ENCODE measurements around the gene AUTS2.

AUTS2 gene

GRCh38 chr7:69858471-69858870 is 260.2 kb downstream of the AUTS2 start:
- no peak overlapping the region for H3K27ac Mint-ChIP-seq
- no peaks in the 10 kb centered on the region for H3K36me3 Mint-ChIP-seq
- no peaks in the 10 kb centered on the region for H3K9me3 Mint-ChIP-seq (ENCODE audit: low read depth)
- peaks cover 6% of the 10 kb centered on the region for H3K27me3 Mint-ChIP-seq
- no peak overlapping the region for H3K4me3 Mint-ChIP-seq
- H3K4me1 Mint-ChIP-seq (ENCODE audit: low read depth) = no peaks in the 10 kb centered on the region

GRCh38 chr7:69859342-69859741 is 261.1 kb downstream of the AUTS2 start:
- Mint-ChIP-seq H3K27me3 (peaks cover 6% of the 10 kb centered on the region), H3K27ac (no peak overlapping the region), H3K4me1 (ENCODE audit: low read depth) (no peaks in the 10 kb centered on the region), H3K9me3 (ENCODE audit: low read depth) (no peaks in the 10 kb centered on the region), H3K36me3 (no peaks in the 10 kb centered on the region), H3K4me3 (no peak overlapping the region)

- Mint-ChIP-seq H3K27me3 (peaks cover 6% of the 10 kb centered on the region), H3K27ac (no peak overlapping the region), H3K4me3 (no peak overlapping the region), H3K36me3 (no peaks in the 10 kb centered on the region), H3K9me3 (ENCODE audit: low read depth) (no peaks in the 10 kb centered on the region), H3K4me1 (ENCODE audit: low read depth) (no peaks in the 10 kb centered on the region)
Measured at GRCh38 chr7:69860486-69860885, 262.2 kb downstream of the AUTS2 start.

GRCh38 chr7:69860941-69861622 is 262.8 kb downstream of the AUTS2 start:
- Mint-ChIP-seq H3K36me3 (no peaks in the 10 kb centered on the region), H3K4me3 (no peak overlapping the region), H3K4me1 (ENCODE audit: low read depth) (no peaks in the 10 kb centered on the region), H3K9me3 (ENCODE audit: low read depth) (no peaks in the 10 kb centered on the region), H3K27me3 (peaks cover 6% of the 10 kb centered on the region), H3K27ac (no peak overlapping the region)

- H3K9me3 Mint-ChIP-seq (ENCODE audit: low read depth) = no peaks in the 10 kb centered on the region
- no peaks in the 10 kb centered on the region for H3K4me1 Mint-ChIP-seq (ENCODE audit: low read depth)
- H3K36me3 Mint-ChIP-seq = no peaks in the 10 kb centered on the region
- no peak overlapping the region for H3K27ac Mint-ChIP-seq
- no peaks in the 10 kb centered on the region for H3K27me3 Mint-ChIP-seq
- no peak overlapping the region for H3K4me3 Mint-ChIP-seq
Measured at GRCh38 chr7:69862413-69863064, 264.3 kb downstream of the AUTS2 start.

GRCh38 chr7:69864274-69864673 is 266.0 kb downstream of the AUTS2 start:
- Mint-ChIP-seq H3K4me3 (no peak overlapping the region), H3K9me3 (ENCODE audit: low read depth) (no peaks in the 10 kb centered on the region), H3K4me1 (ENCODE audit: low read depth) (no peaks in the 10 kb centered on the region), H3K27me3 (no peaks in the 10 kb centered on the region), H3K36me3 (no peaks in the 10 kb centered on the region), H3K27ac (no peak overlapping the region)

- Mint-ChIP-seq H3K9me3 (ENCODE audit: low read depth) (no peaks in the 10 kb centered on the region), H3K27me3 (no peaks in the 10 kb centered on the region), H3K4me1 (ENCODE audit: low read depth) (no peaks in the 10 kb centered on the region), H3K4me3 (no peak overlapping the region), H3K36me3 (no peaks in the 10 kb centered on the region), H3K27ac (no peak overlapping the region)
Measured at GRCh38 chr7:69864822-69865221, 266.5 kb downstream of the AUTS2 start.

GRCh38 chr7:69868921-69869320 is 270.6 kb downstream of the AUTS2 start:
- Mint-ChIP-seq H3K4me1 (ENCODE audit: low read depth) (no peaks in the 10 kb centered on the region), H3K4me3 (no peak overlapping the region), H3K9me3 (ENCODE audit: low read depth) (no peaks in the 10 kb centered on the region), H3K27ac (no peak overlapping the region), H3K36me3 (no peaks in the 10 kb centered on the region), H3K27me3 (peaks cover 1% of the 10 kb centered on the region)

- no peaks in the 10 kb centered on the region for H3K36me3 Mint-ChIP-seq
- H3K9me3 Mint-ChIP-seq (ENCODE audit: low read depth) = no peaks in the 10 kb centered on the region
- no peaks in the 10 kb centered on the region for H3K4me1 Mint-ChIP-seq (ENCODE audit: low read depth)
Measured at GRCh38 chr7:69871213-69871885, 273.1 kb downstream of the AUTS2 start.

GRCh38 chr7:69871886-69872569 is 273.8 kb downstream of the AUTS2 start:
- H3K4me1 Mint-ChIP-seq (ENCODE audit: low read depth) = no peaks in the 10 kb centered on the region
- H3K27ac Mint-ChIP-seq = no peak overlapping the region
- H3K9me3 Mint-ChIP-seq (ENCODE audit: low read depth) = no peaks in the 10 kb centered on the region
- H3K4me3 Mint-ChIP-seq = no peak overlapping the region
- H3K27me3 Mint-ChIP-seq = peaks cover 1% of the 10 kb centered on the region
- H3K36me3 Mint-ChIP-seq = no peaks in the 10 kb centered on the region

More at GRCh38 chr7:69871213-69871885, 273.1 kb downstream of the AUTS2 start:
- Mint-ChIP-seq H3K27me3 (peaks cover 1% of the 10 kb centered on the region), H3K4me3 (no peak overlapping the region), H3K27ac (no peak overlapping the region)

- Mint-ChIP-seq H3K36me3 (no peaks in the 10 kb centered on the region), H3K27me3 (peaks cover 1% of the 10 kb centered on the region), H3K4me3 (no peak overlapping the region), H3K9me3 (ENCODE audit: low read depth) (no peaks in the 10 kb centered on the region), H3K27ac (no peak overlapping the region), H3K4me1 (ENCODE audit: low read depth) (no peaks in the 10 kb centered on the region)
Measured at GRCh38 chr7:69873512-69873911, 275.2 kb downstream of the AUTS2 start.

- Mint-ChIP-seq H3K36me3 (no peaks in the 10 kb centered on the region), H3K9me3 (ENCODE audit: low read depth) (no peaks in the 10 kb centered on the region), H3K27ac (no peak overlapping the region), H3K4me1 (ENCODE audit: low read depth) (no peaks in the 10 kb centered on the region), H3K4me3 (no peak overlapping the region), H3K27me3 (peaks cover 3% of the 10 kb centered on the region)
Measured at GRCh38 chr7:69878015-69878414, 279.7 kb downstream of the AUTS2 start.

GRCh38 chr7:69878591-69878990 is 280.3 kb downstream of the AUTS2 start:
- H3K9me3 Mint-ChIP-seq (ENCODE audit: low read depth) = no peaks in the 10 kb centered on the region
- no peaks in the 10 kb centered on the region for H3K4me1 Mint-ChIP-seq (ENCODE audit: low read depth)
- peaks cover 3% of the 10 kb centered on the region for H3K27me3 Mint-ChIP-seq
- no peaks in the 10 kb centered on the region for H3K36me3 Mint-ChIP-seq
- no peak overlapping the region for H3K4me3 Mint-ChIP-seq
- no peak overlapping the region for H3K27ac Mint-ChIP-seq

GRCh38 chr7:69879989-69880388 is 281.7 kb downstream of the AUTS2 start:
- Mint-ChIP-seq H3K4me3 (no peak overlapping the region), H3K27me3 (peaks cover 1% of the 10 kb centered on the region), H3K9me3 (ENCODE audit: low read depth) (no peaks in the 10 kb centered on the region), H3K4me1 (ENCODE audit: low read depth) (no peaks in the 10 kb centered on the region), H3K36me3 (no peaks in the 10 kb centered on the region), H3K27ac (no peak overlapping the region)

GRCh38 chr7:69880840-69881239 is 282.6 kb downstream of the AUTS2 start:
- Mint-ChIP-seq H3K4me3 (no peak overlapping the region), H3K4me1 (ENCODE audit: low read depth) (no peaks in the 10 kb centered on the region), H3K36me3 (no peaks in the 10 kb centered on the region), H3K9me3 (ENCODE audit: low read depth) (no peaks in the 10 kb centered on the region), H3K27me3 (peaks cover 1% of the 10 kb centered on the region), H3K27ac (no peak overlapping the region)
